RCC 7860 (cell line): Measurements from ENCODE around the gene MX2.

Experiments used
- DNase-seq: peaks from one replicate; pipeline ENCODE4 v3.0.0-alpha.2; 2015; ENCODE audit warnings: low spot score
- FAIRE-seq: peaks from 2 replicates; lab custom pipeline; 2012; peaks lifted over from hg19 to GRCh38; lab: Jason Lieb, UNC

MX2 gene

GRCh38 chr21:41378849-41379248 is 17.0 kb downstream of the MX2 start:
- no peak for DNase-seq
- no peak for FAIRE-seq

GRCh38 chr21:41379901-41380300 is 18.1 kb downstream of the MX2 start:
- no peak for FAIRE-seq
- no peak for DNase-seq

- FAIRE-seq = no peak
- no peak for DNase-seq
These were observed 19.9 kb downstream of the MX2 start for GRCh38 chr21:41381731-41382130.

- no peak for FAIRE-seq
- DNase-seq = no peak
These were observed 25.4 kb downstream of the MX2 start for GRCh38 chr21:41387042-41387819.

- FAIRE-seq = no peak
These were observed 26.0 kb downstream of the MX2 start for GRCh38 chr21:41387824-41388223.

GRCh38 chr21:41388259-41388658 is 26.4 kb downstream of the MX2 start:
- FAIRE-seq (no peak), DNase-seq (no peak)

More at GRCh38 chr21:41387824-41388223, 26.0 kb downstream of the MX2 start:
- DNase-seq = no peak

- FAIRE-seq (no peak), DNase-seq (no peak)
These were observed 28.3 kb downstream of the MX2 start for GRCh38 chr21:41390043-41390639.

- no peak for DNase-seq
- FAIRE-seq = no peak
These were observed 32.1 kb downstream of the MX2 start for GRCh38 chr21:41393876-41394465.

- FAIRE-seq (no peak), DNase-seq (no peak)
These were observed 34.8 kb downstream of the MX2 start for GRCh38 chr21:41396558-41397075.

- FAIRE-seq (no peak), DNase-seq (no peak)
These were observed 35.7 kb downstream of the MX2 start for GRCh38 chr21:41397471-41397891.

GRCh38 chr21:41398251-41398650 is 36.4 kb downstream of the MX2 start:
- DNase-seq (no peak), FAIRE-seq (no peak)

GRCh38 chr21:41398831-41399230 is 37.0 kb downstream of the MX2 start:
- no peak for FAIRE-seq
- no peak for DNase-seq

- no peak for FAIRE-seq
- no peak for DNase-seq
These were observed 37.5 kb downstream of the MX2 start for GRCh38 chr21:41399246-41399800.

- FAIRE-seq (no peak), DNase-seq (no peak)
These were observed 40.4 kb downstream of the MX2 start for GRCh38 chr21:41402231-41402630.

- FAIRE-seq (no peak), DNase-seq (no peak)
These were observed 41.0 kb downstream of the MX2 start for GRCh38 chr21:41402796-41403195.

- FAIRE-seq = no peak
- no peak for DNase-seq
These were observed 41.5 kb downstream of the MX2 start for GRCh38 chr21:41403331-41403730.

GRCh38 chr21:41403966-41404365 is 42.1 kb downstream of the MX2 start:
- DNase-seq (no peak), FAIRE-seq (no peak)

- FAIRE-seq (no peak), DNase-seq (no peak)
These were observed 43.5 kb downstream of the MX2 start for GRCh38 chr21:41405321-41405720.

- DNase-seq = no peak
- FAIRE-seq = no peak
These were observed 44.5 kb downstream of the MX2 start for GRCh38 chr21:41406340-41406739.

- DNase-seq = no peak
- FAIRE-seq = no peak
These were observed 46.0 kb downstream of the MX2 start for GRCh38 chr21:41407541-41408460.

GRCh38 chr21:41410361-41410760 is 48.5 kb downstream of the MX2 start:
- DNase-seq (no peak), FAIRE-seq (no peak)
